DMS53 (cell line): ENCODE measurements around the gene ANO3.
"Not testable (repeated sequence)": the region's sequence is repeated elsewhere in the genome, so short reads cannot be mapped to it uniquely, and the experiment has no call there.

ENCODE experiments used
- DNase-seq: peaks from one replicate; lab custom pipeline; 2025; lab: John Stamatoyannopoulos, UW

The ANO3 gene

GRCh38 chr11:26626346-26626745 is 294.4 kb downstream of the ANO3 start:
- DNase-seq: no peak

- no peak for DNase-seq
These were observed 300.8 kb downstream of the ANO3 start for GRCh38 chr11:26632691-26633159.

- not testable (repeated sequence) for DNase-seq
These were observed 311.4 kb downstream of the ANO3 start for GRCh38 chr11:26643314-26643713.

- DNase-seq: peak; percentile 89
These were observed 318.0 kb downstream of the ANO3 start for GRCh38 chr11:26649884-26650283.

- DNase-seq: peak; percentile 14
These were observed 320.0 kb downstream of the ANO3 start for GRCh38 chr11:26651916-26652315.

GRCh38 chr11:26655287-26655686 is 323.4 kb downstream of the ANO3 start:
- DNase-seq: no peak

- DNase-seq: no peak
These were observed 331.0 kb downstream of the ANO3 start for GRCh38 chr11:26662916-26663315.

- no peak for DNase-seq
These were observed 333.1 kb downstream of the ANO3 start for GRCh38 chr11:26665036-26665435.

GRCh38 chr11:26665946-26666345 is 334.0 kb downstream of the ANO3 start:
- no peak for DNase-seq

GRCh38 chr11:26675233-26675928 is 343.5 kb downstream of the ANO3 start:
- peak; percentile 34 for DNase-seq

GRCh38 chr11:26676641-26677040 is 344.7 kb downstream of the ANO3 start:
- peak; percentile 25 for DNase-seq

- DNase-seq: peak; percentile 67
These were observed 345.6 kb downstream of the ANO3 start for GRCh38 chr11:26677566-26677965.

- no peak for DNase-seq
These were observed 355.4 kb downstream of the ANO3 start for GRCh38 chr11:26687351-26687750.

GRCh38 chr11:26688701-26689100 is 356.8 kb downstream of the ANO3 start:
- DNase-seq: no peak

- DNase-seq: peak; percentile 86
These were observed 364.4 kb downstream of the ANO3 start for GRCh38 chr11:26696330-26696729.

GRCh38 chr11:26698224-26698623 is 366.3 kb downstream of the ANO3 start:
- DNase-seq: no peak

- peak; percentile 42 for DNase-seq
These were observed 368.8 kb downstream of the ANO3 start for GRCh38 chr11:26700574-26701235.

- no peak for DNase-seq
These were observed 370.5 kb downstream of the ANO3 start for GRCh38 chr11:26702406-26702805.

- DNase-seq: no peak
These were observed 371.7 kb downstream of the ANO3 start for GRCh38 chr11:26703411-26704191.

GRCh38 chr11:26704249-26704648 is 372.3 kb downstream of the ANO3 start:
- DNase-seq: no peak

- DNase-seq: no peak
These were observed 374.3 kb downstream of the ANO3 start for GRCh38 chr11:26706181-26706580.

GRCh38 chr11:26708736-26709456 is 377.0 kb downstream of the ANO3 start:
- DNase-seq: no peak
